Kidney (tissue), 14 donors: Measurements from ENCODE around the gene RAVER2. TPM values are rescaled to one million over a fixed set of nuclear protein-coding genes. Genes with fewer than 3 reads are reported as not detected.

Source experiments
- DNase-seq, 5 donors: peaks; one replicate each; pipeline ENCODE4 v3.0.0-alpha.2; 2013 to 2020
- FAIRE-seq: peaks from 2 replicates; lab custom pipeline; 2012; peaks lifted over from hg19 to GRCh38; lab: Jason Lieb, UNC
- H3K27ac ChIP-seq, 2 donors: one replicate each; pipeline ENCODE4 v1.7.0; 2013; ENCODE audit warnings: low read depth in 2 of 2, low read length in 2 of 2, inconsistent platforms in 1 of 2
- H3K27me3 ChIP-seq: one replicate; pipeline ENCODE4 v1.7.1; 2013; ENCODE audit warnings: low read length, inconsistent platforms; ENCODE audit not compliant: control insufficient read depth, insufficient read depth
- H3K36me3 ChIP-seq, 3 donors: one replicate each; pipeline versions ENCODE4 v1.7.0 to v1.7.1; 2013; ENCODE audit warnings: low read length in 3 of 3, control low read depth in 1 of 3, inconsistent platforms in 1 of 3; ENCODE audit not compliant: insufficient read depth in 3 of 3, control insufficient read depth in 2 of 3
- H3K4me1 ChIP-seq, 3 donors: one replicate each; pipeline versions ENCODE4 v1.7.0 to v1.7.1; 2013; ENCODE audit warnings: low read length in 3 of 3, inconsistent platforms in 1 of 3, low read depth in 1 of 3; ENCODE audit not compliant: control insufficient read depth in 2 of 3, insufficient read depth in 2 of 3
- H3K4me3 ChIP-seq, 3 donors: one replicate each; pipeline versions ENCODE4 v1.7.0 to v1.8.1; 2013; ENCODE audit warnings: low read length in 3 of 3, control low read depth in 1 of 3, inconsistent platforms in 1 of 3
- H3K9ac ChIP-seq, 3 donors: one replicate each; pipeline versions ENCODE4 v1.7.0 to v1.7.1; 2013; ENCODE audit warnings: low read length in 3 of 3, control low read depth in 1 of 3, inconsistent platforms in 1 of 3
- H3K9me3 ChIP-seq, 3 donors: one replicate each; pipeline versions ENCODE4 v1.7.0 to v1.7.1; 2013; ENCODE audit warnings: low read length in 3 of 3, control low read depth in 1 of 3, inconsistent platforms in 1 of 3; ENCODE audit not compliant: control insufficient read depth in 2 of 3, insufficient read depth in 1 of 3
- intact Hi-C: fragments of 100-400 bp; cut with DNase I; formaldehyde crosslinking; loops from one replicate; pipeline ENCODE4 v1.11.1; 2022
- polyA plus RNA-seq: library from polyadenylated mRNA; stranded (reverse); fragments of 350-450 nt; fragmentation: Illumina TruSeq; extraction: RNeasy Lipid Tissue Mini Kit (QIAGEN cat#74804); gene quantifications from one replicate; pipeline ENCODE4 v1.2.3, GENCODE V29; 2014; ENCODE audit warnings: low read depth, low replicate concordance; ENCODE audit not compliant: insufficient read depth
- total RNA-seq: library from RNA; stranded (reverse); fragmentation: NEBNext Ultra II Directional; extraction: Animal tissue kit (Norgen Biotek cat#: 25700); gene quantifications from one replicate; pipeline ENCODE4 v1.2.1, GENCODE V29; 2021
- TF ChIP-seq, protein P1 (sequence below): IDR thresholded peaks from 3 replicates; pipeline ENCODE4 v1.5.1; 2012; ENCODE audit warnings: mild to moderate bottlenecking, moderate library complexity, borderline replicate concordance; ENCODE audit not compliant: insufficient read depth; ENCODE audit errors: extremely low read depth
- donor health status: control.
- donor health status: control.
- donor health status: control.
- donor health status: control.
- donor health status: control.
- donor health status: DM: yes; HTN: yes; CAD: no.
- donor health status: Normal renal cell carcinoma (clear cell type).

RAVER2 gene
- total and polyA plus RNA-seq, 2 donors from 2014 or later = 7.7 to 9.4 TPM

DNA sequence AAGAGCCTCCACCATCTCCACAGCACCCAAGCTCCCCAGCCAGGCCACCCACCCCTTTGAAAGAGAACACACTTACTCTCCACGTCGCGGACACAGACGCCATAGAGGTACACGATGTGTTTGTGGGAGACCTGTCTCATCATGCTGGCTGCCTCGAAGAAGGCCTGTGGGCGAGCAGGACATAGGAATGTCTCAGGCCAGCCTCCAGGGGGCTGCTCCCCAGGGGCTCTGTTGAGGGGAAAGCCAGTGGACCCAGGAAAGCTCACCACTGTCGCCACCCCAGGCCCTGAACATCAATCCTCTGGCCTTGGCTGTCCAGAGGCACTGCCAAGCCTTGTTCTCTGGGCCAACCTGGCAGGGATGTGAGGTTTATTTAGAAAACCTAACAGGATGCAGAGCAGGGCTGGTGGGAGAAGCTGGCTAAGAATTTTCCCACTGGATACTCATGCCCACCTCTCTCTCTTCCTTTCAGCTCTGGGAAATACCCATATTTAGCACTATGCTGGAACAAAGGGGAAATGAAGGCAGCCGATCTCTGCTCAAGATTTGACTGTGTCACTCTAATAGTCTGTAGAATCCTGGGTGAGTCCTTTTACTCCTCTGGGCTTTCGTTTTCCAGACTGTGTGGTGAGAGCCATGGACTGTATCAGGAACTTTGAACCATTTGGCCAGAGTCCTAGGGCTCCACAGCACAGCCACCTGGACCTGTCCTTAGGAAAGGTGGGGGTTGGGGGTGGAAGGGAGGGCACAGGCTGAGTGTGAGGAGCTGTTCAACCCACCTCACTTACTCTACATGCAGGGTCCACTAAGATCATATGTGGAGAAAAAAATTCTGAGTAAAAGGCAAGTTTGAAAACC is 101.9 kb downstream of the RAVER2 start:
- intact Hi-C loops = no loop called here
- H3K27me3 ChIP-seq = no peaks in the 10 kb centered on the region
- H3K9me3 ChIP-seq = no peaks in the 10 kb centered on the region
- H3K36me3 ChIP-seq = peaks cover 4 to 43% (median 29%) of the 10 kb centered on the region in 3 donors
- FAIRE-seq = no peak
- no peak overlapping the region for H3K9ac ChIP-seq
- TF ChIP-seq, protein P1, sequence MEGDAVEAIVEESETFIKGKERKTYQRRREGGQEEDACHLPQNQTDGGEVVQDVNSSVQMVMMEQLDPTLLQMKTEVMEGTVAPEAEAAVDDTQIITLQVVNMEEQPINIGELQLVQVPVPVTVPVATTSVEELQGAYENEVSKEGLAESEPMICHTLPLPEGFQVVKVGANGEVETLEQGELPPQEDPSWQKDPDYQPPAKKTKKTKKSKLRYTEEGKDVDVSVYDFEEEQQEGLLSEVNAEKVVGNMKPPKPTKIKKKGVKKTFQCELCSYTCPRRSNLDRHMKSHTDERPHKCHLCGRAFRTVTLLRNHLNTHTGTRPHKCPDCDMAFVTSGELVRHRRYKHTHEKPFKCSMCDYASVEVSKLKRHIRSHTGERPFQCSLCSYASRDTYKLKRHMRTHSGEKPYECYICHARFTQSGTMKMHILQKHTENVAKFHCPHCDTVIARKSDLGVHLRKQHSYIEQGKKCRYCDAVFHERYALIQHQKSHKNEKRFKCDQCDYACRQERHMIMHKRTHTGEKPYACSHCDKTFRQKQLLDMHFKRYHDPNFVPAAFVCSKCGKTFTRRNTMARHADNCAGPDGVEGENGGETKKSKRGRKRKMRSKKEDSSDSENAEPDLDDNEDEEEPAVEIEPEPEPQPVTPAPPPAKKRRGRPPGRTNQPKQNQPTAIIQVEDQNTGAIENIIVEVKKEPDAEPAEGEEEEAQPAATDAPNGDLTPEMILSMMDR = no peak
- no peak overlapping the region for H3K27ac ChIP-seq
- no peak overlapping the region for H3K4me3 ChIP-seq
- no peak for DNase-seq
- H3K4me1 ChIP-seq = no peaks in the 10 kb centered on the region

DNA sequence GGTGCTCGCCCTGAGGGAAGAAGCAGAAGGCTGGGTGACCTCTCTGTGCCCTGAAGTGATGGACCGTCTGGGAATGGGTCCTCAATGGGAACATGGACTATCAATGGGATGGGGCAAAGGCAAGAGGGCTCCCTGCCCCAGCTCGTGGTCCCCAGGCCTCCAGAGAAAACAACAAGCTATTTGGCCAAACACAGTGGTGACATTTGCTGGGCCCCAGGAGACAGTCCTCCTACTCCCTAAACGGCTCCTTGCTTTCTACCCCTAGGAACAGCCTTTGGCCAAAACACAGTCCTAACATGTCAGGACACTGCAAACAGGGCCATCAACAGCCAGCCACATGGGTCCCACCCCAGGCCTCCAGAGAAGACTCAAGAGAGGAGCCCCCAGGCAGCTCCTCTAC is 102.8 kb downstream of the RAVER2 start:
- no peak overlapping the region for H3K9ac ChIP-seq
- DNase-seq (no peak), FAIRE-seq (no peak)
- H3K4me3 ChIP-seq = no peak overlapping the region
- no peaks in the 10 kb centered on the region for H3K27me3 ChIP-seq
- H3K27ac ChIP-seq = no peak overlapping the region
- H3K36me3 ChIP-seq = peaks cover 4 to 44% (median 30%) of the 10 kb centered on the region in 3 donors
- no peaks in the 10 kb centered on the region for H3K4me1 ChIP-seq
- intact Hi-C loops = no loop called here
- TF ChIP-seq, protein P1 = no peak
- H3K9me3 ChIP-seq = no peaks in the 10 kb centered on the region

DNA sequence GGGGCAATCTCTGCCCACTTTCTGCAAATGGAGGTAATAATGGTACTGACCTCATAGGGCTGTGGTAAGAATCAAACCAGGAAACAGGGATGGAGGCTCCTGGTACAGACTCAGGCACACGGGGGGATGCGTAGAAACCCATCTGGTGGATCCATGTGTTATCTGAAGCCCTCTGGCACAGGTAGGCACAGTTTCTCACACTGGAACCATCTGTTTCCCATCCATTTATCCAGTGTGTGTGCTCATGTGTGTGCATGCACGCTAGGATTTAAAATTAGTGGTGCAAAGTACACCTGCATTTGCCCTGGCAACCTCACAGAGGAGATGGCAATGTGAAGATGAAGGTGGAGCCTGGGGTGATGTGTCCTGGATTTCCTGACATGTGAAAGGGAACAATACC is 103.3 kb downstream of the RAVER2 start:
- intact Hi-C loops = no loop called here
- TF ChIP-seq, protein P1 = no peak
- Histone ChIP-seq H3K9ac (no peak overlapping the region), H3K36me3 (peaks cover 4 to 41% (median 31%) of the 10 kb centered on the region in 3 donors), H3K4me1 (no peaks in the 10 kb centered on the region), H3K27ac (no peak overlapping the region), H3K27me3 (no peaks in the 10 kb centered on the region), H3K4me3 (no peak overlapping the region), H3K9me3 (no peaks in the 10 kb centered on the region)
- no peak for FAIRE-seq
- DNase-seq = no peak
